Sigmoid colon (tissue), 7 donors: ENCODE data around the gene XPO6. TPM values are rescaled to one million over a fixed set of nuclear protein-coding genes. Genes with fewer than 3 reads are reported as not detected.

Source experiments
- DNase-seq: peaks from one replicate; pipeline ENCODE4 v3.0.0-alpha.2; 2019
- H3K27ac ChIP-seq, 4 donors: fragments of 200-600 bp; sonication (generic); one replicate each; pipeline ENCODE4 v1.5.1; 2016 to 2019; ENCODE audit warnings: mild to moderate bottlenecking in 1 of 4
- H3K27me3 ChIP-seq, 3 donors: fragments of 200-600 bp; sonication (generic); one replicate each; pipeline ENCODE4 v1.5.1; 2019; ENCODE audit warnings: mild to moderate bottlenecking in 1 of 3
- H3K36me3 ChIP-seq, 4 donors: fragments of 200-600 bp; sonication (generic); one replicate each; pipeline ENCODE4 v1.5.1; 2016 to 2019
- H3K4me1 ChIP-seq, 4 donors: fragments of 200-600 bp; sonication (generic); one replicate each; pipeline ENCODE4 v1.5.1; 2017 to 2019
- H3K4me3 ChIP-seq, 4 donors: fragments of 200-600 bp; sonication (generic); one replicate each; pipeline ENCODE4 v1.5.1; 2017 to 2019; ENCODE audit warnings: mild to moderate bottlenecking in 2 of 4, moderate library complexity in 1 of 4
- H3K9me3 ChIP-seq, 4 donors: fragments of 200-600 bp in 3 of 4; sonication (generic) in 3 of 4; one replicate each; pipeline versions ENCODE4 v1.5.1 to v1.6.1; 2013 to 2019
- CTCF ChIP-seq, 4 experiments: fragments of 450-650 bp in 3 of 4; fragments of 200-600 bp in 1 of 4; IDR thresholded peaks; one replicate each; pipeline ENCODE4 v1.5.1; 2016 to 2019; ENCODE audit warnings: antibody characterized with exemption in 4 of 4, mild to moderate bottlenecking in 3 of 4, moderate library complexity in 2 of 4
- EP300 ChIP-seq, 4 donors: sonication (generic); formaldehyde crosslinking; IDR thresholded peaks; one replicate each; pipeline ENCODE4 v1.6.1; 2017; ENCODE audit warnings: antibody characterized with exemption in 4 of 4
- POLR2A ChIP-seq, 2 donors: fragments of 450-650 bp; IDR thresholded peaks; one replicate each; pipeline ENCODE4 v1.6.1; 2016; ENCODE audit warnings: antibody characterized with exemption in 2 of 2, mild to moderate bottlenecking in 2 of 2, moderate library complexity in 2 of 2
- POLR2AphosphoS5 ChIP-seq, 4 donors: sonication (generic); formaldehyde crosslinking; IDR thresholded peaks; one replicate each; pipeline ENCODE4 v1.6.1; 2017; ENCODE audit warnings: antibody characterized with exemption in 4 of 4
- WGBS, 2 donors: extraction: QIAGEN DNeasy Blood & Tissue Kit; methylation state at CpG; one replicate each; pipeline ENCODE4 v1.1.7; 2013; 5-methylcytosine and 5-hydroxymethylcytosine counted together
- intact Hi-C: fragments of 100-400 bp; cut with DNase I; formaldehyde crosslinking; loops from one replicate; pipeline ENCODE4 v1.15.1; 2023
- polyA plus RNA-seq, 3 donors: library from polyadenylated mRNA; stranded (reverse); fragments of 200-250 nt; gene quantifications; one replicate each; pipeline ENCODE4 v1.2.3, GENCODE V29; 2013
- small RNA-seq, 3 donors: library from RNA; depleted of rRNA; stranded (forward); fragments of <200 nt; gene quantifications; one replicate each; pipeline ENCODE3, GENCODE V24; 2016
- total RNA-seq, 4 donors: library from RNA; depleted of rRNA; stranded (reverse); fragments of >200 nt; gene quantifications; one replicate each; pipeline ENCODE4 v1.1.0, GENCODE V29; 2016
- donor health status: healthy with polysubstance abuse.
- donor health status: Bipolar disorder and iron deficiency.
- donor health status: healthy.

Gene XPO6
- total and polyA plus RNA-seq, 7 donors, result 40.2 to 101 (median 48.9) TPM

DNA sequence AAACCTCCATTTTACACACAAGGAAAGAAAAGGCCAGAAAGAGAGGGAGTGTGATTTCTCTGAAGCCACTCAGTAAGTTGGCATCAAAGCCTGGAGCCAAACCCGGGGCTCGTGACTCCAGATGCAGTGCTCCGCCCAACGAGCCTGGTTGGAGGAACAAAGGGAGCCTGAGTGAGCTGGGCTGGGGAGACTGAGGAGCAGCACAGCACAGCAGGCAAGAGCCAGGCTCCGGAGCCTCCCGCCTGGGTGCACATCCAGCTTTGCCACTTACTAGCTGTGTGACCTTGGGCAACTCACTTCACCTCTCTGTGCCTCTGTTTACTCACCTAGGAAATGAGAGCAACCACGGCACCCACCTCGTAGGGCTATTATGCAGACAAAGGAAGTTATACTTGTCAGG is 153.8 kb downstream of the XPO6 start:
- no peak for DNase-seq

DNA sequence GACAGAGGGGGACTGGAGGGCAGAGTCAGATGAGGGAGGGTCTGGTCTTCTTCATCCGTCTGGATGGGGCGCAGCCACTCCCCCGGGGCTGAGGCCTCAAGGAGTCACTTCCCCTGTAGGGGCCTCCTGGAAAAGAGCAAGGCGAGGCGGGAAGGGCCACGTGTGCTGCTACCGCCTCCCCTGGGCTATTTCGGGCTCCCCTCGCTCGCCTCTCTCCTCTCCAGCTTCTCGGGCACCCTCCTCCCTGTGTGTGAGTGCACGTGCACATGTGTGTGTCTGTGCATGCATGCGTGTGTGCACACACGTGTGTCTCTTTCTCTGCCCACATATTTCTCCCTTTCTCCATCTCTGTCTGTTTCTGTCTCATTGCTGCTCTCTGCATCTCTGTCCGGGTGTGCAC is 158.3 kb downstream of the XPO6 start:
- Histone ChIP-seq H3K27ac (no peak overlapping the region), H3K9me3 (no peaks in the 10 kb centered on the region), H3K4me1 (no peaks in the 10 kb centered on the region), H3K27me3 (peaks cover 0 to 36% (median 19%) of the 10 kb centered on the region in 3 donors), H3K4me3 (no peak overlapping the region), H3K36me3 (no peaks in the 10 kb centered on the region)
- 26 to 36% methylated on average over 15 of the region's 15 CpGs for WGBS, 2 donors
- DNase-seq, result no peak
- no peak for TF ChIP-seq EP300 (IDR thresholded peaks at IDR 0.05)
- TF ChIP-seq POLR2A (IDR thresholded peaks at IDR 0.05), result no peak
- TF ChIP-seq CTCF (IDR thresholded peaks at IDR 0.05), result no peak
- no peak for TF ChIP-seq POLR2AphosphoS5 (IDR thresholded peaks at IDR 0.05)
- intact Hi-C loops, result no loop called here

More for the DNA sequence above, 153.8 kb downstream of the XPO6 start:
- no peak overlapping the region for H3K4me3 ChIP-seq
- H3K36me3 ChIP-seq, result no peaks in the 10 kb centered on the region
- H3K27me3 ChIP-seq, result peaks cover 7 to 74% (median 39%) of the 10 kb centered on the region in 3 donors
- TF ChIP-seq CTCF (IDR thresholded peaks at IDR 0.05), result no peak
- TF ChIP-seq POLR2A (IDR thresholded peaks at IDR 0.05), result no peak
- TF ChIP-seq POLR2AphosphoS5 (IDR thresholded peaks at IDR 0.05), result no peak
- no peak for TF ChIP-seq EP300 (IDR thresholded peaks at IDR 0.05)
- no peak overlapping the region for H3K27ac ChIP-seq
- H3K4me1 ChIP-seq, result peaks cover 0 to 7% (median 5%) of the 10 kb centered on the region in 4 donors
- no peaks in the 10 kb centered on the region for H3K9me3 ChIP-seq
- intact Hi-C loops, result no loop called here
- WGBS, 2 donors, result 69 to 81% methylated on average over 8 of the region's 8 CpGs

- 71 to 78% methylated on average over 8 of the region's 8 CpGs for WGBS, 2 donors
- Histone ChIP-seq H3K27me3 (peaks cover 0 to 27% (median 12%) of the 10 kb centered on the region in 3 donors), H3K27ac (no peak overlapping the region), H3K9me3 (peaks cover 0 to 3% (median 0%) of the 10 kb centered on the region in 4 donors), H3K36me3 (no peaks in the 10 kb centered on the region), H3K4me3 (no peak overlapping the region), H3K4me1 (no peaks in the 10 kb centered on the region)
- intact Hi-C loops, result no loop called here
- DNase-seq, result no peak
- no peak for TF ChIP-seq EP300 (IDR thresholded peaks at IDR 0.05)
- no peak for TF ChIP-seq CTCF (IDR thresholded peaks at IDR 0.05)
These were observed 159.3 kb downstream of the XPO6 start for GRCh38 chr16:28052274-28053128.

GRCh38 chr16:28051486-28051885 is 160.3 kb downstream of the XPO6 start:
- Histone ChIP-seq H3K9me3 (peaks cover 0 to 3% (median 0%) of the 10 kb centered on the region in 4 donors), H3K4me1 (no peaks in the 10 kb centered on the region), H3K4me3 (no peak overlapping the region), H3K27ac (no peak overlapping the region), H3K36me3 (no peaks in the 10 kb centered on the region), H3K27me3 (peaks cover 0 to 26% (median 12%) of the 10 kb centered on the region in 3 donors)
- intact Hi-C loops, result no loop called here
- DNase-seq, result no peak
- TF ChIP-seq EP300 (IDR thresholded peaks at IDR 0.05) (no peak), CTCF (IDR thresholded peaks at IDR 0.05) (no peak), POLR2A (IDR thresholded peaks at IDR 0.05) (no peak), POLR2AphosphoS5 (IDR thresholded peaks at IDR 0.05) (no peak)
- 80 to 81% methylated on average over 7 of the region's 7 CpGs for WGBS, 2 donors

Small RNA genes lying within 50 kb of the gene (small RNA-seq; reads per million reads assigned to genes)
- gene RF00402 (0 reads per million in 3 donors), gene RNY1P10 (0 to 0.06 (median 0) reads per million in 3 donors)

Other genes with a start within 250 kb of the XPO6 start
- gene GSG1L, start 148.3 kb downstream of the XPO6 start, total RNA-seq, result under 1 TPM; 0.28 to 0.66 (median 0.38) TPM
- under 1 TPM in 1 of 3 donors, not detected in 2; 0.25 TPM for gene GSG1L, start 148.3 kb downstream of the XPO6 start, polyA plus RNA-seq
- under 1 TPM in 3 of 4 donors, not detected in 1; 0.14 to 0.36 (median 0.33) TPM for gene SBK1, start 80.6 kb upstream of the XPO6 start, total RNA-seq
- 1 to 10 TPM in 1 of 3 donors, under 1 TPM in 1, not detected in 1; under 0.01 to 1.3 TPM for gene SBK1, start 80.6 kb upstream of the XPO6 start, polyA plus RNA-seq
- gene NPIPB6, start 151.5 kb upstream of the XPO6 start, total RNA-seq, result 1 to 10 TPM in 3 of 4 donors, not detected in 1; 2.1 to 4.1 (median 3.4) TPM
- gene NPIPB6, start 151.5 kb upstream of the XPO6 start, polyA plus RNA-seq, result 1 to 10 TPM in 1 of 3 donors, under 1 TPM in 1, not detected in 1; 0.60 to 1.1 TPM
- 100 to 1,000 TPM; 107 to 235 (median 116) TPM for gene EIF3CL, start 191.9 kb upstream of the XPO6 start, total RNA-seq
- 10 to 100 TPM; 46.2 to 54.6 (median 48.5) TPM for gene EIF3CL, start 191.9 kb upstream of the XPO6 start, polyA plus RNA-seq